H9 (cell line): Measurements from ENCODE around the gene ACO1. TPM values are rescaled to one million over a fixed set of nuclear protein-coding genes. Genes with fewer than 3 reads are reported as not detected.

Source experiments
- DNase-seq: peaks from one replicate; pipeline ENCODE4 v3.0.0-alpha.2; 2017
- H2AFZ ChIP-seq: one replicate; pipeline ENCODE4 v1.6.1; 2013; ENCODE audit warnings: mild to moderate bottlenecking, low read length, control low read depth, moderate library complexity
- H2AK5ac ChIP-seq: 2 replicates; pipeline ENCODE4 v1.6.1; 2013; ENCODE audit warnings: low read length, control low read depth, mixed read lengths; ENCODE audit not compliant: insufficient read length
- H2BK120ac ChIP-seq: one replicate; pipeline ENCODE4 v1.6.1; 2013; ENCODE audit warnings: low read depth, mild to moderate bottlenecking, low read length, control low read depth, inconsistent platforms; ENCODE audit not compliant: poor library complexity, severe bottlenecking
- H2BK12ac ChIP-seq: 2 replicates; pipeline ENCODE4 v1.6.1; 2013; ENCODE audit warnings: low read length, control low read depth, mixed read lengths, low read depth; ENCODE audit not compliant: insufficient read length
- H2BK15ac ChIP-seq: 2 replicates; pipeline ENCODE4 v1.6.1; 2013; ENCODE audit warnings: low read depth, low read length, control low read depth
- H2BK20ac ChIP-seq: one replicate; pipeline ENCODE4 v1.6.1; 2013; ENCODE audit warnings: low read depth, mild to moderate bottlenecking, low read length, control low read depth, inconsistent platforms; ENCODE audit not compliant: poor library complexity, severe bottlenecking
- H2BK5ac ChIP-seq: 2 replicates; pipeline ENCODE4 v1.6.1; 2013; ENCODE audit warnings: low read length, control low read depth, mixed read lengths; ENCODE audit not compliant: insufficient read length
- H3K14ac ChIP-seq: 2 replicates; pipeline ENCODE4 v1.6.1; 2013; ENCODE audit warnings: low read length, control low read depth; ENCODE audit not compliant: insufficient read depth
- H3K18ac ChIP-seq: 2 replicates; pipeline ENCODE4 v1.6.1; 2013; ENCODE audit warnings: low read depth, mild to moderate bottlenecking, mixed read lengths, low read length, control low read depth; ENCODE audit not compliant: insufficient read length
- H3K23ac ChIP-seq: 2 replicates; pipeline ENCODE4 v1.6.1; 2013; ENCODE audit warnings: low read length, control low read depth, mixed read lengths, low read depth; ENCODE audit not compliant: insufficient read length
- H3K23me2 ChIP-seq: 2 replicates; pipeline ENCODE4 v1.6.1; 2013; ENCODE audit warnings: low read depth, mild to moderate bottlenecking, mixed read lengths, low read length, control low read depth; ENCODE audit not compliant: insufficient read length, poor library complexity, severe bottlenecking
- H3K27ac ChIP-seq: 2 replicates; pipeline ENCODE4 v1.5.1; 2013; ENCODE audit warnings: low read length, control low read depth, mixed read lengths, low read depth; ENCODE audit not compliant: insufficient read length
- H3K27me3 ChIP-seq: 2 replicates; pipeline ENCODE4 v1.6.1; 2013; ENCODE audit warnings: low read length, control low read depth, inconsistent platforms; ENCODE audit not compliant: insufficient read depth
- H3K4ac ChIP-seq: 2 replicates; pipeline ENCODE4 v1.6.1; 2013; ENCODE audit warnings: low read depth, mild to moderate bottlenecking, control low read depth, inconsistent platforms, low read length, moderate library complexity
- H3K4me1 ChIP-seq: 2 replicates; pipeline ENCODE4 v1.6.1; 2013; ENCODE audit warnings: low read length, control low read depth, inconsistent platforms; ENCODE audit not compliant: insufficient read depth
- H3K4me2 ChIP-seq: 2 replicates; pipeline ENCODE4 v1.6.1; 2013; ENCODE audit warnings: low read length, control low read depth, mixed read lengths; ENCODE audit not compliant: insufficient read length, insufficient read depth
- H3K56ac ChIP-seq: 2 replicates; pipeline ENCODE4 v1.6.1; 2013; ENCODE audit warnings: low read depth, mild to moderate bottlenecking, mixed read lengths, low read length, control low read depth; ENCODE audit not compliant: insufficient read length
- H3K79me1 ChIP-seq: 2 replicates; pipeline ENCODE4 v1.6.1; 2013; ENCODE audit warnings: low read depth, mild to moderate bottlenecking, moderate library complexity, low read length, control low read depth, inconsistent platforms; ENCODE audit not compliant: insufficient read depth, poor library complexity, severe bottlenecking
- H3K79me2 ChIP-seq: 2 replicates; pipeline ENCODE4 v1.6.1; 2013; ENCODE audit warnings: low read length, control low read depth, inconsistent platforms; ENCODE audit not compliant: insufficient read depth
- H3K9ac ChIP-seq: 2 replicates; pipeline ENCODE4 v1.6.1; 2013; ENCODE audit warnings: low read length, control low read depth, mixed read lengths; ENCODE audit not compliant: insufficient read length; ENCODE audit errors: extremely low read depth
- H3K9me3 ChIP-seq: one replicate; pipeline ENCODE4 v1.6.1; 2013; ENCODE audit warnings: low read depth, low read length, inconsistent platforms; ENCODE audit not compliant: control insufficient read depth
- H3T11ph ChIP-seq: one replicate; pipeline ENCODE4 v1.6.1; 2013; ENCODE audit warnings: mild to moderate bottlenecking, low read length, control low read depth, inconsistent platforms
- H4K20me1 ChIP-seq: one replicate; pipeline ENCODE4 v1.6.1; 2013; ENCODE audit not compliant: control insufficient read depth, insufficient read length, insufficient read depth
- H4K5ac ChIP-seq: 2 replicates; pipeline ENCODE4 v1.6.1; 2013; ENCODE audit warnings: low read depth, mild to moderate bottlenecking, mixed read lengths, low read length, control low read depth; ENCODE audit not compliant: insufficient read length
- H4K8ac ChIP-seq: replicated peaks from 2 replicates; pipeline ENCODE4 v1.6.1; 2013; ENCODE audit warnings: low read length, control low read depth, mixed read lengths, low read depth; ENCODE audit not compliant: insufficient read length
- H4K91ac ChIP-seq: 2 replicates; pipeline ENCODE4 v1.6.1; 2013; ENCODE audit warnings: low read depth, mild to moderate bottlenecking, moderate library complexity, mixed read lengths, low read length, control low read depth; ENCODE audit not compliant: insufficient read length
- H3K27ac Mint-ChIP-seq, 3 experiments: 2 replicates in 2 of 3; 3 replicates in 1 of 3; pipeline ENCODE4 v1.8.0; 2020 to 2021; ENCODE audit warnings: mixed read lengths in 3 of 3, mild to moderate bottlenecking in 1 of 3, moderate library complexity in 1 of 3
- H3K27me3 Mint-ChIP-seq: 2 replicates; pipeline ENCODE4 v1.8.0; 2021; ENCODE audit warnings: low read depth, mild to moderate bottlenecking, moderate library complexity, mixed read lengths
- H3K36me3 Mint-ChIP-seq, 3 experiments: 2 replicates in 2 of 3; 3 replicates in 1 of 3; pipeline ENCODE4 v1.8.0; 2020 to 2021; ENCODE audit warnings: low read depth in 3 of 3, mixed read lengths in 3 of 3; ENCODE audit not compliant: insufficient read depth in 1 of 3
- H3K4me1 Mint-ChIP-seq, 2 experiments: 2 replicates each; pipeline ENCODE4 v1.8.0; 2020; ENCODE audit warnings: mixed read lengths in 2 of 2
- H3K4me3 Mint-ChIP-seq, 2 experiments: 2 replicates in 1 of 2; 3 replicates in 1 of 2; pipeline ENCODE4 v1.8.0; 2020 to 2021; ENCODE audit warnings: mild to moderate bottlenecking in 2 of 2, mixed read lengths in 2 of 2, moderate library complexity in 1 of 2
- H3K9me3 Mint-ChIP-seq, 2 experiments: 2 replicates in 1 of 2; 3 replicates in 1 of 2; pipeline ENCODE4 v1.8.0; 2020; ENCODE audit warnings: mild to moderate bottlenecking in 2 of 2, mixed read lengths in 2 of 2, moderate library complexity in 1 of 2
- CTCF ChIP-seq: fragments of 200-600 bp; sonication (generic); conservative IDR thresholded peaks from 3 replicates; pipeline ENCODE4 v1.8.0; 2021; ENCODE audit warnings: antibody characterized with exemption, mild to moderate bottlenecking
- WGBS: extraction: QIAGEN DNeasy Blood & Tissue Kit; methylation state at CpG from one replicate; pipeline ENCODE4 v1.1.7; 2013; ENCODE audit warnings: missing lambda C conversion rate, low lambda C conversion rate, mixed read lengths; ENCODE audit not compliant: insufficient read length; ENCODE audit errors: extremely low coverage; 5-methylcytosine and 5-hydroxymethylcytosine counted together
- total RNA-seq: library from RNA; stranded (reverse); gene quantifications from 2 replicates; pipeline ENCODE4 v1.2.1, GENCODE V29; 2021

The ACO1 gene
- total RNA-seq, 1 experiment from 2014 or later = 44.5 TPM

GRCh38 chr9:32430720-32431119 is 46.3 kb downstream of the ACO1 start:
- no peak overlapping the region for H3K27ac ChIP-seq

More at GRCh38 chr9:32430720-32431119, 46.3 kb downstream of the ACO1 start:
- DNase-seq = no peak
- Histone ChIP-seq H3K18ac (no peak overlapping the region), H4K91ac (no peak overlapping the region), H3K4me1 (no peaks in the 10 kb centered on the region), H3T11ph (no peak overlapping the region), H3K9me3 (no peaks in the 10 kb centered on the region), H4K20me1 (no peaks in the 10 kb centered on the region), H3K23ac (no peak overlapping the region), H3K56ac (no peak overlapping the region), H2AK5ac (no peak overlapping the region), H4K5ac (no peak overlapping the region), H3K4ac (no peak overlapping the region), H3K23me2 (no peaks in the 10 kb centered on the region), H2BK12ac (no peak overlapping the region), H2BK5ac (no peak overlapping the region), H2AFZ (no peak overlapping the region), H3K4me2 (no peak overlapping the region), H2BK20ac (no peak overlapping the region), H2BK15ac (no peak overlapping the region), H3K9ac (no peak overlapping the region), H2BK120ac (no peak overlapping the region), H3K14ac (no peak overlapping the region), H3K79me1 (no peaks in the 10 kb centered on the region), H4K8ac (no peak overlapping the region), H3K79me2 (no peaks in the 10 kb centered on the region), H3K27me3 (no peaks in the 10 kb centered on the region)
- Mint-ChIP-seq H3K9me3 (no peaks in the 10 kb centered on the region), H3K27me3 (no peaks in the 10 kb centered on the region), H3K36me3 (peaks cover 18 to 48% (median 28%) of the 10 kb centered on the region in 3 experiments; a peak in 6 of 7 replicates), H3K27ac (no peak overlapping the region), H3K4me1 (no peaks in the 10 kb centered on the region), H3K4me3 (no peak overlapping the region)
- no CpG with 5 or more reads among the region's 5 CpGs for WGBS
- no peak for TF ChIP-seq CTCF
